ENCODE data around the gene FETUB.

DNA sequence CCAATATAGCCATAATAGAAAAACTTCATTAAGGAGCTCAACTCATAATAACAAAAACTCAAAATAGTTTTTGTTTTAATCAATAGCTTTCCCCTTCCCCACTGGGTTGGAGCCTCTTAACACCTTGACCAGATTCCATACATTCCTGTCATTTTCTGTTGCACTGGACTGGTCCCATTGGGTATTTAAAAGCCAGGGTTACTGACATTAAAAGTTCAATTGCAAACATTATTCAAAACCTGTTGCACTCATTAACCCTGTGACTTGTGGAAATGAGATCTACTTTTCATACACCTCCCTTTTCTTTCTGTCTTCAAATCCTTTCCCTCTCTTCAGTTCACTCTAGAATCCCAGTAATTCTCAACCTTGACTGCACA lies 23.9 kb downstream of the FETUB start:
- TF ChIP-seq TEAD4 (IDR thresholded peaks at IDR 0.05; ENCODE audit: low read depth, low read length) (peak; percentile 86), POLR2A (IDR thresholded peaks at IDR 0.05; ENCODE audit: control extremely low read depth in 1 of 2, low read depth in 2 of 2, low read length in 2 of 2) (no peak), SUZ12 (IDR thresholded peaks at IDR 0.05; ENCODE audit: low read length) (no peak), RXRA (IDR thresholded peaks at IDR 0.05; ENCODE audit: insufficient read depth, low read depth, low read length) (no peak), EP300 (IDR thresholded peaks at IDR 0.05; ENCODE audit: borderline replicate concordance in 1 of 2, low read depth in 2 of 2, low read length in 2 of 2) (no peak), EGR1 (IDR thresholded peaks at IDR 0.05; ENCODE audit: borderline replicate concordance, low read depth, low read length) (no peak), NRF1 (IDR thresholded peaks at IDR 0.05; ENCODE audit: low read depth, low read length) (no peak), TCF12 (IDR thresholded peaks at IDR 0.05; ENCODE audit: low read depth, low read length) (no peak), EZH2 (IDR thresholded peaks at IDR 0.05; ENCODE audit: low read depth, low read length, severe bottlenecking) (no peak), SIN3A (conservative IDR thresholded peaks at IDR 0.05 in 1 of 2, IDR thresholded peaks at IDR 0.05 in 1 of 2; ENCODE audit: low read depth in 1 of 2, low read length in 2 of 2) (no peak), HDAC6 (IDR thresholded peaks at IDR 0.05; ENCODE audit: low read depth, low read length) (no peak), JUN (IDR thresholded peaks at IDR 0.05; ENCODE audit: low read depth, low read length) (no peak)
- TF ChIP-seq, protein P1, sequence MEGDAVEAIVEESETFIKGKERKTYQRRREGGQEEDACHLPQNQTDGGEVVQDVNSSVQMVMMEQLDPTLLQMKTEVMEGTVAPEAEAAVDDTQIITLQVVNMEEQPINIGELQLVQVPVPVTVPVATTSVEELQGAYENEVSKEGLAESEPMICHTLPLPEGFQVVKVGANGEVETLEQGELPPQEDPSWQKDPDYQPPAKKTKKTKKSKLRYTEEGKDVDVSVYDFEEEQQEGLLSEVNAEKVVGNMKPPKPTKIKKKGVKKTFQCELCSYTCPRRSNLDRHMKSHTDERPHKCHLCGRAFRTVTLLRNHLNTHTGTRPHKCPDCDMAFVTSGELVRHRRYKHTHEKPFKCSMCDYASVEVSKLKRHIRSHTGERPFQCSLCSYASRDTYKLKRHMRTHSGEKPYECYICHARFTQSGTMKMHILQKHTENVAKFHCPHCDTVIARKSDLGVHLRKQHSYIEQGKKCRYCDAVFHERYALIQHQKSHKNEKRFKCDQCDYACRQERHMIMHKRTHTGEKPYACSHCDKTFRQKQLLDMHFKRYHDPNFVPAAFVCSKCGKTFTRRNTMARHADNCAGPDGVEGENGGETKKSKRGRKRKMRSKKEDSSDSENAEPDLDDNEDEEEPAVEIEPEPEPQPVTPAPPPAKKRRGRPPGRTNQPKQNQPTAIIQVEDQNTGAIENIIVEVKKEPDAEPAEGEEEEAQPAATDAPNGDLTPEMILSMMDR (IDR thresholded peaks at IDR 0.05; ENCODE audit: control extremely low read depth in 1 of 3, insufficient read depth in 1 of 3, low read depth in 1 of 3, low read length in 3 of 3) = no peak
